Stimulated activated CD8-positive, alpha-beta memory T cell treated with anti-CD3 and anti-CD28 coated beads, Interleukin-7, amount 100 ng/mL, for 24 hours (primary cell): ENCODE measurements around the gene GRK4.
"Not testable (repeated sequence)": the region's sequence is repeated elsewhere in the genome, so short reads cannot be mapped to it uniquely, and the experiment has no call there.

Experiments used
- DNase-seq: peaks from one replicate; pipeline ENCODE4 v3.0.0-alpha.2; 2020; ENCODE audit warnings: low read depth

The GRK4 gene

DNA sequence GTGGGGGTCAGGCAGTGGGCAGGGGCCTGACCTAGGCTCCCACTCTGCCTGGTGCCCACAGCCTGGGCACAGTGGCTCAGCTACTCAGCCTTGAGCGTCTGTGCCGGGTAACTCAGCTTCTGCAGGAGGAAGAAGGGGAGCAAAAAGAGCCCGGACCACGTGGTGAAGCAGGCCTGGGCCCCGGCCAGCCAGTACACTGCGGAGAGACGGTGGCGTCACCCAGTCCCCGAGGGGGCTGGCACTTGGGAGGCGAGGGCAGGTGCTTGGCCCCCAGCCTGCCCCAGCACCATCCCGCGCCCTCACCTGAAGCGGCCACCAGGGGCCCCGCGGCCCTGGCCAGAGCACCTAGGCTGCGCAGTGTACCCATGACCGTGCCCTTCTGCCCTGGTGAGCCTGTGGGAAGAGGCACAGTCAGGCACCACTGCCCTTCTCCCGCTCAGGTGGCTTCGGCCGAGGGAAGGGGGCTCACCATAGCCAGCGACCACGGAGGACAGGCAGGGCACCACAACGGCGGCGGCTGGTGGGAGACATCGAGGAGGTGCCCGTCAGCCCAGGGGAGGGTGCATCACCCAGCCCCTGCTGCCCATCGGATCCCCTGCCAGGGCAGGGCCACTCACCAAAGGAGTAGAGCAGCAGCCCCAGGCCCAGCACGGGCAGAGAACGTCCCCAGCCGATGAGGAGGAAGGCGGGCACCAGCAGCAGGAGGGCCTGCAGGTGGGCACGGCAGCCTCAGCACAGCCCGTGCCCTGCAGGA, 32.4 kb upstream of the GRK4 start:
- DNase-seq = no peak

DNA sequence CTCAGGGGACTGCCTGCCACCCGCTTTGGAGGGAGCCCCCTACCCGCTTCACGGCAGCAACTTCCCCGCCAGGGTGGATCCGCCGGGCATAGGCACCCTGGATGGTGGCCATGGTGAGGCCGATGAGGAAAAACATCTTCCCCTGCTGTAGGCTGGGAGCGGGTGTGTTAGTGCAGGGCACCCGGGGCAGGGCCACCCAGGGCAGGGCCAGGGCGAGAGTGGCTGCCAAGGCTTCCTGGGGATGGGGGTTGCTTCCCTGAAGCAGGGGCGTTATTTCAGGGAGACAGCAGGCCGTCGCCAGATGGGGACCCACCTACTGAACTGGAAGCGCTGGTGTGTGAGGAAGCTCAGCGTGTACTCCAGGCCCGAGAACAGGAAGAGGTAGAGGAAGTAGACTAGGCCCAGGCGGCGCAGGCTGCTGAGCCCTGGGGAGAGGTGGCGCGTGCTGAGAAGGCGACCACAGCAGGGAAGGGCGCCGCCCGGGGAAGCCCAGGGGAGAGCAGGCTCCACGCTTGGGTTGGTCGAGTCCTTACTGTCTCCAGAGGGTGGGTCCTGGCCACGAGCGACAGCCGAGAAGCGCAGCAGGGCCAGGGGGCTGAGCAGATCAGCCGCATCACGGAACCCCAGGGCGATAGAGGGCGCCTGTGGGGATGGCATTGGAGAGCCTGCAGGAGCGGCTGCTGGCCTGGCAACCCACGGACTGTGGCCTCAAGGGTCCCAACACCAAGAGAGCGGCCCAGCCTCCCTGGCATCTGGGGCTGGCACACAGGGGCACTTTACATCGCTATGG, 31.7 kb upstream of the GRK4 start:
- no peak for DNase-seq

DNA sequence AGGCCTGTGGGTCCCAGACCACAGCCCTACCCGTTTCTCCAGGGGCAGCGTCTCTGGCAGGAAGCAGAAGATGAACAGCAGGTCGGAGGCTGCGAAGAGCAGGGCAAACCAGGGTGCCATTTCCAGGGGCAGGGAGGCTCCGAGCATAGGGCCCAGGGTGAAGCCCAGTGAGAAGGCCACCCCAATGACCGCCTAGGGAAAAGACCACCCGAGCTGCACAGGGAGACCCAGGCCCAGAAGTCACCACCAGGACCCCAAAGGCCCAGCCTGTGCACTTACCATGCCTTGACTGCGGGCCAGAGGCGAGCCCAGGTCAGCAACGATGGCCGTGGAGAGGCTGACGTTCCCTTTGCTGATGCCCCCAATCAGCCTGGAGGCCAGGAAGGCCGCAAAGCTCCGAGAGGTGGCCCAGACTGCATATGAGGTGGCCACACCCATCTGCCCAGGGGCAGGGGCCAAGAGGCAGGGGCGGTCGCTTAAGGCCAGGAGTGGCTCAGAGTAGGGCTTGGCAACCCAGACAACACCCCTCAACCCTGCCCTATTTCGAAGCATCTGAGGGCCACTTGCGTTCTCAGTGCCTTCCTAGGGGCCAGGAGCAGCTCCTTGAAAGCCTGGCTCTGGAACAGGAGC, 30.9 kb upstream of the GRK4 start:
- no peak for DNase-seq

DNA sequence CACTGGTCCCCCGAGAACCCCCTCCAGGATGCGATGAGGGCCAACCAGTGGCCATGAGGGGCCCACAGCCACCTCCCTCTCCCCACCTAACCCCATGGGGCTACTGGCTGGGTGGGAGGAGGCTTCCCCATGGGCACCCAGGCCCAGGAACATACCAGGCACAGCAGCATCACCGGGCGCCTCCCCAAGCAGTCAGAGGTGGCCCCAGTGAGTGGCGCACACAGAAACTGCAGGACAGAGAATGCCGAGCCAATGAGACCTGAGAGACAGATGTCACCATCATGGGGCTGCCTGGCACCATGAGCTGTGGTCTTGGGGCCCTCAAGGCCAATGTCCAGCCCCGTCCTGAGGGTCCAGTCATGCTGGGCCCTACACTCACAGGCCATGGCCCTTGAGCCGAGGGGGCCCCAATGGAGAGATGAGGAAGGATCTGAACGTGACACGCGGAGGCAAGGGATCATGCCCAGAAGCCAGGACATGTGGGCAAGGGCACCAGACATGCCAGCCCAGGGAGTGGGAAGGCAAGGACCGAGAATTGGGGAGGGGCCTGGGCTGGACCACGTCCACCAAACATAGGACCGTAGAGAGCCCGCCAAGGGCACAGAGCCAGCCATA, 30.3 kb upstream of the GRK4 start:
- DNase-seq = no peak

DNA sequence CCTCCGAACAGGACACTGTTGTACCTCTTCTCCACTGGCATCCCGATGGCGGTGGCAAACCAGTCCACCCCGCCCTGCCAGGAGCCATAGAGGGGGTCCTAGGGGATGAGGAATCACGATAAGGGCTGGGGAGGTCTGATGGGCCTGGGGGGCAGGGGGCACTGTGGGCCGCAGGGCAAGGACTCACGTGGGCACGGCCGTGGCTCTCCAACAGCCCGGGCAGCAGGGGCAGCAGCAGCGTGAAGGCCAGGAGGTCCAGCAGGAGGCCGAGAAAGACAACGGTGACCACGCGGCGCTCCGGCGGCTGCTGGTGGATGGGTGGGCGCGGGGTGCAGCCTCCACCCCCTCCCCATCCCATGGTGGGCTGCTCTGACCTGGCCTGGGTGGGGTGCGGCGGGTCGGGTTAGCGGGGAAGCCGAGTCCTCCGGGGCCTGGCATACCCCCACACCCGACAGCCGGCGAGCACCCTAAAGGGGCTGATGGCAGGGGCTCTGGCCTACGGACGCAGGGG, 29.8 kb upstream of the GRK4 start:
- DNase-seq = no peak

DNA sequence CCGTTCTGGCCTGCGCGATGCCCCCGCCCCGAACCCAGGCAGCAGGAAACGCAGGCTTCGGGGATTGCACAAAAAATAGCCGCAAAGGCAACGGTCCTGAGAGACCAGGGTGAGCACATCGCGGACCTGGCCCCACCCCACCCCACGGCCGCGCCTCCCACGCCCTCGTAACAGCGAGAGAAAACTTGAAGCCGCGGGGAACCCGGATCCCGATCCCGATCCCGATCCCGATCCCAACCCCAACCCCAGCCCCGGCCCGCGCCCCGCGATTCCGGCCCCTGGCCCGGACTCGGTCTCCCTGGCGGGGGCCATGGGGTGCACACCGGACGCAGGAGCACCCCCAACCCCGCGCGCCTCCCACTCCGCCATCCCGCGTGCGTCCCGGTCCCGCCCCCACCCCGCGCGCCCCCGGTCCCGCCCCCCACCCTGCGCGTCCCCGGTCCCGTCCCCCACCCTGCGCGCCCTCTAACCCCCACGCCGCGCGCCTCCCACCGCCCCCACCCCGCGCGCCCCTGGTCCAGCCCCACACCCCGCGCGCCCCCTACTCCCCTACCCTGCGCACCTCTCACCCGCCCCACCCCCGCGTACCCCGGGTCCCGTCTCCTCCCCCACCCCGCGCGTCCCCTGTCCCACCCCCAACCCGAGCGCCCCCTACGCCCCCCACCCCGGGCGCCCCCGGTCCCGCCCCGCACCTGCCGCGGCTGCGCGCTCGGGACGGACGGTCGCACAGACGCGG, 29.1 kb upstream of the GRK4 start:
- DNase-seq = no peak

DNA sequence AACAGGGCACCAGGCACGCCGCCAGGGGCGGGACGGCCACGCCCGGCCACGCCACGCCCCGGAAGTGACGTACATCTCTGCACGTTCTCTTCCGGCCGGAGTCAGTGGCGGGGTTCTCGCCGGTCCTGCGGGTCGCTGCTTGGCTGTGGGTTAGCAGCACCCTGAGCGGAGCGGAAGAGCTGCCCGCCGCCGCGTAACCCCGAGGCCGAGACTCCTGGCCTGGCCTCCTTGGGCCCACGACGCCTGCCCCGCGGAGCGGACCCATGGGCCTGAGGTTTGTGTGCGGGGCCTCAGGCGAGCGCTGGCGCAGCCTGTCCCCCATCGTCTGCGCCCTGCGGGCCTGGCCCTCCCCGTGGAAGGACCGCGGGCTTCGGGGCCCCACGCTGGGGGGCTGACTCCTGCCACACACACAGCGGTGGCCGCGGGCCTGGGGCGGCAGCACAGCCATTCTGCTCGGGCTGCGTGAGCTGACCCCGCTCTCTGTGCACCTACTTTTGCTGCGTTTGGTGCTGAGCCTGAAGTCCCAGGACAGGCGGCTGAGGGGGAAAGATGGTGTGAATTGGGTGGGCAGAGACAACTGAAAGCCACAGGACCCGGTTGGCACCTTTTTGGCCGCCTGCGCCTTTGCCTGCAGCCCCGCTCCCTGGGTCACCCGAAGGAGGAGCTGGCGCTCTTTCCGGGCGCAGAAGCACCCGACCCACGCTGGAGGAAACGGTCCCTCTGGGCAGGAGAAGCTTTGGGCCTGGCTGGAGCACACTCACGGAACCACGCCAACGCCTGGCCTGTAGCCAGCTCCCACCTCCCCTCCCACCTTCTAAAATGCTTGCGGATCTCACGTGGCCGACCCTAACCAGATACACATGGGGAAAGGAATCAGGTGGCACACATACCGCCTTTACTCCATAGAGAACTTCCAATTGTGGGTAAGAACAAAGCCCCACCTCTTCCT, 28.3 kb upstream of the GRK4 start:
- DNase-seq = peak; percentile 96

DNA sequence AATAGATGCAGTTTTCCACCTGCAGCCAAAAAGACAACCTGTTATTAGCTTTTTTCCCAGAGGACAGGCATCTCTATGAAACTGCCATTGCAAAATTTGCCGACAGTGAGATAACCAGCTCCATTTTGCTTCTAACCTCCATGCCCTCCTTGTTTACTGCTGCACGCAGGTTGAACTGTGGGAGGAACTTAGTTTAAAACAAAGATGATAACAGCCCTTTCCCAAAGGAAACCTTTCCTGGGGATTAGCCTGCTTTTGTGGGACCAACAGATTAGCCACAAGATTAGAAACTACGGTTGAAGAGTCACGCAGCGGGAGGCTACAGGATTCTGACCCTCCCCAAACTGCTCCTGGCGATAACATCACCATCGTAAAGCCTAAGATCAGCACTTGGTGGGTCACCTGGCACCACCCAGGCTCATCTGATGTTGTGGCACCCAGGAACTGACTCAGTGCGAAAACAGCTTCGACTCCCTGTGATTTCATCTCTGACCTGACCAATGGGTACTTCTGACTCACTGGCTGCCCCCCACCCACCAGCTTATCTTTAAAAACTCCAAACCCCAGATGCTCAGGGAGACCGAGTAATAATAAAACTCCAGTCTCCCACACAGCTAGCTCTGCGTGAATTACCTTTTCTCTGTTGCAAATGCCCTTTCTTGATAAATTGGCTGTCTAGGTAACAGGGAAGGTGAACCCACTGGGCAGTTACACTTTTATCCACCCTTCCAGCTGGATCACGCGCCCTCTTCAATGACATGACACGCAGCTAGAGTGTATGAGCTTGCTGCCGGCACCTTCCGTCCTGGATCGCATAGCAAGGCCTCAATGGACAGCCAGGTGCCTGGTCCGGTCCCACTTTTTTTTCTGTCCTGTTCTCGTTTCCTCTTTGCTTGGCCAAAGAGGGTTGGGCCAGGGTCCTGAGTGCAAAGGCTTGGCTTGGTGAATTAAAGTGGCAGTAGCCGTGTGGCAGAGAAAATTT, 27.3 kb upstream of the GRK4 start:
- DNase-seq = peak; percentile 52

DNA sequence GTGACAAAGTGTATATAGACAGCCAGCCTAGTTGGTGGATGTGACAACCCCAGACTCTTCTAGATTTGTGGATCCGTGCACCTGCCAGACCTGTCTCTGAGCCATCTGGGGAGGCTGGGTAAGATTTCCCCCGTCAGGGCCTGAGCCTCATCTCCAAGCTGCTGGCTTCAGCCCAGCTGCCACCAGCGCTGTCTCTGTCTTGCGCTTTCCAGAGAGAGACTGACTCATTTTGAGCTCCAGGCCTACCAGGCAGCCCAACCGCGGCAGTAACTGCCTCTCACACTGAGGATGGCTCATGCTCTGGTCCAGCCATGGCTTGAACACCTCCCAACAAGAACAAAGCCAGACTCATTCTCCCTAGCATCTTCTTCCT, 26.6 kb upstream of the GRK4 start:
- no peak for DNase-seq

DNA sequence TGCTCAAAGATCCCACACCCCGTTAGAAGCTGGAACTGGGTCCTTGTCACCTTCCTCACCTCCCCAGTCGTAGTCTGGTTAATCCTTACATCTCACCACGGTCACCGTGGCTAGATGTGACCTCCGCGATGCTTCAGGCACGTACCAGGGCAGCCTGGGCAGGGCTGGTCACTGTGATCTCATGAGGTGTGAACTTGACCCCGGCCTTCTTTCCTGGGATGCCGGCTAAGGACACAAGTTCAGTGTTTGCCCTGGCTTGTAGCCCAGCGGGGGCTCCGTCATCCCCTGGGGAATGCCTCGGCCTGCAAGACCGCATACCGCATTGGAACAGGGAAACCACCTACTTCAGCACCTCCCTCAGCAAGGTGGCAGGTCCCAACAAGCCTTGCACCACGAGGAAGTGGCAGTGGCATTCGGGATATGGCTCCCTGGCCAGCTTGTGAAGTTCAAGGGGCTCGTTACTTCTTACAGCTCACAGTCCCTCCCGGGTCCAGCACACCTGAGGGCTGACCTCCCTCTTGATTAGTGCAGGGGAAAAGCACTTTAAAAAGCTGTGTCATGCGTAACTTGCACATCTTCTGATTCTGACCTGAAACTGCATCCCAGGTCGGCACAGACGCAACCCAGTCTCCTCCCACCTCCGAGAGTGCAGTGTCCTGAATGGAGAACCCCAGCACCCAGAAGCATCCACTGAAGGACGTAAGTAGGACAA, 26.1 kb upstream of the GRK4 start:
- DNase-seq = no peak

DNA sequence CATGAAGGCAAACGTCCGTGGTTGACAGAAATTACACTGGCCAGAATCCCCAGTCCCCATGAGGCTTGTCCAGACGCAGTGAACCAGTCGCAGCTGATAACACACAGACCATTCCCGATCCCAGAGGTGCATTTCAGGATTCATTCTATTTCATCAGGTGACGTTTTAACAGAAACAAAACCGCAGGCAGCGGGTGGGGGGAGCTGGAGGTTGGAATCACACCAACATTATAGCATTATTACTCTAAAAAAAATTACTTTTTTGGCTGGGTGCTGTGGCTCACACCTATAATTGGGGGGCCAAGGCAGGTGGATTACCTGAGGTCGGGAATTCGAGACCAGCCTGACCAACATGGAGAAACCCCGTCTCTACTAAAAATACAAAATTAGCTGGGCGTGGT, 25.4 kb upstream of the GRK4 start:
- no peak for DNase-seq

DNA sequence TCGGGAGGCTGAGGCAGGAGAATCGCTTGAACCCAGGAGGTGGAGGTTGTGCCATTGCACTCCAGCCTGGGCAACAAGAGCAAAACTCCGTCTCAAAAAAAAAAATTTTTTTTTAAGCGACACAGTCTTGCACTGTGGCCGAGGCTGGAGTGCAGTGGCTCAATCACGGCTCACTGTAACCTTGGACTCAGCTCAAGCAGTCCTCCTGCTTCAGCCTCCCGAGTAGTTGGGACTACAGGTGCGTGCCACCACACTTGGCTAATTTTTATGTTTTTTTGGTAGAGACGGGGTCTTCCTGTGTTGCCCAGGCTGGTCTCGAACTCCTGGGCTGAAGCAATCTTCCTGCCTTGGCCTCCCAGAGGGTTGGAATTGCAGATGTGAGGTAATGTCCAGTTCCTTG, 25.0 kb upstream of the GRK4 start:
- DNase-seq = not testable (repeated sequence)

DNA sequence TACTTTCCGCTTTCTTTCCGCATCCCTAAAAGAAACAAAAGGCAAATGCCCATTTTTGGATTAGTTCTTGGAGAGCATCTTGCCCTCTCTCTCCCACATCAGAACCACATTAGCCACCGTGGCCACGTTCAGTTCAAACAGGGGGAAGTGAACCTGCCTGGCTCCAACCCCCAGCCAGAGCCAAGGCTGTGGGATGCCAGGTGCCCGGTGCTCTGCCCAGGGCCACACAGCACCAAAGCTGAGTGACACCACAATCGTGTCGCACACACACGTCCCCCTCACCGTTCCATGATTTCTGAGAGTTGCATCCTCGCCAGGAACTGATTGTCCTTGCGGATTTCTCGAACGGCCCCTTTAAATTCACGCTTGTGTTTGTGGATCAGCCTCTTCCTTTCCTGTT, 24.5 kb upstream of the GRK4 start:
- no peak for DNase-seq

DNA sequence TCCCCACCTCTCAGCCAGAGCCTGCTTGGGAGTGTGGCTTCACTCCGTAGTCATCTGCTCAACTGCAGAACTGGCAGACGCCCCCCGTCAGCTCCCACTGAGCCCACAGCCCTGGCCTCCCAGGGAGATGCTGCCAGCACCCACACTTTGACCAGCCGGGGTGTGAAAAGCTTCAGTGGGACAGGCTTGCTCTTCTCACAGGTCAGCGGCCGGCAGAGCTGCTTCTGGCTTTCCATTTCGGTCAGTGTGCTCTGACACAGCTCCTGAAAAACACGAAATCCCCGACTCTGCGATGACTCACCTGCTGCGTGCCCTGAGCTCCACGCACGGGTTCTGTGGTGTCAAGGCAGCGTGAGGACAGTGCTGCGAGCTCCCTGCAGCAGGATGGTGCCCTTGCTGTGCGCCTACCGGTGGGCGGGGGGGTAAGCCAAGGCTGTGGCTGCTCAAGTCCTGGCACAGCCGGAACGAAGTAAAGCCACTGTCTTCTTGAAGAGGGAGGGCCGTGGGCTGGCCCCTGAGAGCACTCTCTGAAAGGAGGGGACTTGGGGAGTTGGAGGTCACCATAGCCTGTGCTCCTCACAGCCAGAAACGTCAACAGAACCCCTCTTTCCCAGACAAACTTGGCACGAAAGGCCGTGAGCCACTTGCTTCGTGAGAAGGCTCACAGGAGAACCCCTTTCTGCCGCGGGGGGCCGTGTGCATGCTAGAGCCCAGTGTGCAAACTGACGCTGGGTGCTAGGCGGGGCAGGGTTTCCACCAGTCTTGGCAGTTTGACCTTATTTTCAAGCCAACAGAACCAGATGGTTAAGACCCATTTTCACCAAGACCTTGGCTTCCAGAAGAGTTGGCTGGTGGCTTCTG, 23.8 kb upstream of the GRK4 start:
- no peak for DNase-seq

DNA sequence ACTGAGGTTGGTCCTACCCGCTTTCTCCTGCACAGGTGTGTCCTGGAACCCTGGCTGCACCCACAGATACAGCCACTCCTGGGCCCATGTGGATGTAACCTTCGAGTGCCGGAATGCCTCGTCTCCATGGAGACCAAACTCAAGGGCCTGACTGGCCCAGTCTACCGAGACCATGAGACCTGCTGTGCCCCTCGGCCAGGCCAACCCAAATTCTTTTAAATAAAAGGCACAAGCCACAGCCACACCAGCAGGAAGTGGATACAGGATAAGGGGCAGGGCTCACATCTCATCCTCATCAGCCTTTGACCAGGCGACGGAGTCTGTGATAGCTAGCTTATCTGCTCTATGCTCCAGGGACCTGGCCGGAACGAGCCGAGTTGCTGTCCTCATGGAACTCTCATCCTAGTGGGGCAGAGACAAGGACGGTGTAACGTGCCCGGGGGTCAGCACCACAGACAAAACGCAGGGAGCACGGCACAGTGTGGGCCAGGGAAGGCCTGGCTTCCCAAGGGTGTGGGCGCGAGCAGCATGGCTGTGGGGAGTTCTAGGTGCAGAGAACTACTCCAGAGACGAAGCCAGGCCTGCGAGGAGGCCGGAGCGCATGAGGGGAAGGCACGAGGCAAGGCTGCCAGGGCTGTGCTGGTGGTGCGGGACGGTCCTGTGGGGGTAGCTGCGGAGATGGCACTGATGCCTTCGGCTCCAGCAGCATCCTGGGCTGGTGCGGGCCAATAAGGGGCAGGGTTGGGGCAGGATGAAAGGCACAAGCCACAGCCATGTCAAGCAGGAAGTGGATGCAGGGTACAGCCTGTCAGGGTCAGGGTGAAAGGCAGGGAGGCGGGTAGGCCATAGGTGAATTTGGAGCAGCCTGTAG, 22.9 kb upstream of the GRK4 start:
- DNase-seq = no peak

DNA sequence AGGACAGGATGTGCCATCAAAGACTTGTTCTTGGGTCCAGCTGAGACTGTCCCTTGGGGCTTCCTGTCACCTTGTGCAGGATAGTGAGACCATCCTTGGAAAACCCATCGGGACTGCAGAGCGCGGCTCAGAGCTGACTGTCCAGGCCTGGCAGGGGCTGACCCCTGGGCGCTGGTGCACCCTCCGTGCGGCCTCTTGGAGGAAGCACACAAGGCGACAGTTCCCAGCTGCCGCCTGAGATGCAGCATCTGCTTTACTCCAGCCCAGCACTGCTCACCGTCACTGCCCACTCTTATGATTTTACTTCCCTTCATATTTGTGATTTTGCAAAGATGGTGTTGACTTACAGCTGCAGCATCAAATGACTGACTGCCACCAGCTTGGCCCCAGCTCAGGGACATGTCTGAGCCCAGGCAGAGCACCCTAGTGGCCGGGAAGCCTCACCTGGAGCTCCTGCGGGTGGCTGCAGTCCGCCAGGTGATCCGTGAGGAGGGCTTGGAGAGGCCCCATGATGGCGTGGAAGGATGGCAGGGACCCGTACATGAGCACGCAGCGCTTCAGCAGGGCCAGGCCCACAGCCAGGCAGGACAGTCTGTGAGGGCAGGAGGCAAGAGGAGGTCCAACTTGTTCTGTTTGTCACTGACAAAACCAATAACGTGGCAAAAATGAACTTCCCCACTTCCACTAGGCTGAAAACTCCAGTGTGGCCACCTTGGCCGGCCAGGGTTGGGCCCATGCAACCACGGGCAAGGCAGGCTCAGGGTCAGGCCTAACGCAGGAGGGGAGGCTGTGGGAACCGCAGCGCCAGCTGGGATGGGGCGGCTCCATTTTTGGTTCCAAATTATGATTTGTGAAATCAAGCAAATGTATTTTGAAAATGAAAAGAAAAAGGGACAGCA, 22.0 kb upstream of the GRK4 start:
- DNase-seq = no peak
